ENCODE data around the gene NME9.

Gene NME9

GRCh38 chr3:138328341-138328740 lies 1.3 kb downstream of the NME9 start:
- Histone ChIP-seq H3K27me3 (replicated peaks; ENCODE audit: control insufficient read depth, insufficient read depth, low read length) (0 out of 2 replicates have a peak, but pooled peaks cover 1% of the 10 kb centered on the region), H3K4me3 (replicated peaks; ENCODE audit: low read depth, low read length) (no peak overlapping the region), H3K36me3 (ENCODE audit: control insufficient read depth, insufficient read depth, low read length) (no peaks in the 10 kb centered on the region)
- peak; percentile 25 for TF ChIP-seq CTCF (IDR thresholded peaks at IDR 0.05; ENCODE audit: insufficient read depth, low read length, poor library complexity, severe bottlenecking)
- no peak for DNase-seq (ENCODE audit: extremely low read depth, insufficient read length)

- 0 out of 2 replicates have a peak, but pooled peaks cover 1% of the 10 kb centered on the region for H3K27me3 ChIP-seq (replicated peaks; ENCODE audit: control insufficient read depth, insufficient read depth, low read length)
- no peak for DNase-seq (ENCODE audit: extremely low read depth, insufficient read length)
- TF ChIP-seq CTCF (IDR thresholded peaks at IDR 0.05; ENCODE audit: insufficient read depth, low read length, poor library complexity, severe bottlenecking), result no peak
- H3K4me3 ChIP-seq (replicated peaks; ENCODE audit: low read depth, low read length), result no peak overlapping the region
- H3K36me3 ChIP-seq (ENCODE audit: control insufficient read depth, insufficient read depth, low read length), result no peaks in the 10 kb centered on the region
Measured at GRCh38 chr3:138327831-138328230, 1.8 kb downstream of the NME9 start.

- DNase-seq (ENCODE audit: extremely low read depth, insufficient read length), result no peak
- TF ChIP-seq CTCF (IDR thresholded peaks at IDR 0.05; ENCODE audit: insufficient read depth, low read length, poor library complexity, severe bottlenecking), result no peak
- H3K36me3 ChIP-seq (ENCODE audit: control insufficient read depth, insufficient read depth, low read length), result no peaks in the 10 kb centered on the region
- H3K27me3 ChIP-seq (replicated peaks; ENCODE audit: control insufficient read depth, insufficient read depth, low read length), result 0 out of 2 replicates have a peak, but pooled peaks cover 1% of the 10 kb centered on the region
- no peak overlapping the region for H3K4me3 ChIP-seq (replicated peaks; ENCODE audit: low read depth, low read length)
Measured at GRCh38 chr3:138326866-138327595, 2.6 kb downstream of the NME9 start.

GRCh38 chr3:138325990-138326389 lies 3.7 kb downstream of the NME9 start:
- Histone ChIP-seq H3K36me3 (ENCODE audit: control insufficient read depth, insufficient read depth, low read length) (no peaks in the 10 kb centered on the region), H3K4me3 (replicated peaks; ENCODE audit: low read depth, low read length) (no peak overlapping the region), H3K27me3 (replicated peaks; ENCODE audit: control insufficient read depth, insufficient read depth, low read length) (0 out of 2 replicates have a peak, but pooled peaks cover 1% of the 10 kb centered on the region)
- TF ChIP-seq CTCF (IDR thresholded peaks at IDR 0.05; ENCODE audit: insufficient read depth, low read length, poor library complexity, severe bottlenecking), result no peak
- DNase-seq (ENCODE audit: extremely low read depth, insufficient read length), result no peak

GRCh38 chr3:138323971-138324370 lies 5.7 kb downstream of the NME9 start:
- no peaks in the 10 kb centered on the region for H3K36me3 ChIP-seq (ENCODE audit: control insufficient read depth, insufficient read depth, low read length)
- H3K27me3 ChIP-seq (replicated peaks; ENCODE audit: control insufficient read depth, insufficient read depth, low read length), result no peaks in the 10 kb centered on the region
- TF ChIP-seq CTCF (IDR thresholded peaks at IDR 0.05; ENCODE audit: insufficient read depth, low read length, poor library complexity, severe bottlenecking), result no peak
- no peak for DNase-seq (ENCODE audit: extremely low read depth, insufficient read length)
- no peak overlapping the region for H3K4me3 ChIP-seq (replicated peaks; ENCODE audit: low read depth, low read length)
